Uterus (tissue), 4 donors: ENCODE data around the gene DGKD. TPM values are rescaled to one million over a fixed set of nuclear protein-coding genes. Genes with fewer than 3 reads are reported as not detected.
"Not testable (repeated sequence)": the region's sequence is repeated elsewhere in the genome, so short reads cannot be mapped to it uniquely, and the experiment has no call there.

Experiments used
- DNase-seq, 2 donors: peaks; one replicate each; pipeline ENCODE4 v3.0.0-alpha.2; 2019 to 2020
- H3K27ac ChIP-seq, 2 donors: fragments of 200-600 bp; sonication (generic); 1 replicate in 1 of 2; 2 replicates in 1 of 2; pipeline ENCODE4 v1.5.1; 2016 to 2018
- H3K27me3 ChIP-seq, 2 donors: fragments of 200-600 bp; sonication (generic); one replicate each; pipeline ENCODE4 v1.5.1; 2018 to 2019; ENCODE audit warnings: control low read depth in 1 of 2
- H3K36me3 ChIP-seq, 2 donors: fragments of 200-600 bp; sonication (generic); one replicate each; pipeline ENCODE4 v1.5.1; 2019; ENCODE audit warnings: control low read depth in 1 of 2
- H3K4me1 ChIP-seq, 2 donors: fragments of 200-600 bp; sonication (generic); one replicate each; pipeline ENCODE4 v1.5.1; 2018 to 2019; ENCODE audit warnings: control low read depth in 1 of 2
- H3K4me3 ChIP-seq, 2 donors: fragments of 200-600 bp; sonication (generic); 1 replicate in 1 of 2; 2 replicates in 1 of 2; pipeline ENCODE4 v1.5.1; 2018 to 2019; ENCODE audit warnings: mild to moderate bottlenecking in 1 of 2
- H3K9me3 ChIP-seq, 2 donors: fragments of 200-600 bp; sonication (generic); one replicate each; pipeline ENCODE4 v1.5.1; 2019; ENCODE audit warnings: control low read depth in 1 of 2
- POLR2A ChIP-seq, 2 donors: fragments of 450-650 bp; IDR thresholded peaks; one replicate each; pipeline ENCODE4 v1.6.1; 2016; ENCODE audit warnings: antibody characterized with exemption in 2 of 2, mild to moderate bottlenecking in 1 of 2, moderate library complexity in 1 of 2
- intact Hi-C: fragments of 100-400 bp; cut with DNase I; formaldehyde crosslinking; loops from one replicate; pipeline ENCODE4 v1.15.1; 2023; ENCODE audit warnings: low total_unique reads
- total RNA-seq, 4 donors: library from RNA; depleted of rRNA in 3 of 4; stranded (reverse); fragments of >200 nt in 3 of 4; gene quantifications; one replicate each; pipeline versions ENCODE4 v1.1.0 to v1.2.4, GENCODE V29; 2014 to 2023
- TF ChIP-seq, protein P1 (sequence below), 4 experiments: fragments of 200-600 bp in 2 of 4; fragments of 450-650 bp in 2 of 4; sonication (generic) in 2 of 4; IDR thresholded peaks; one replicate each; pipeline ENCODE4 v1.5.1; 2016 to 2019; ENCODE audit warnings: antibody characterized with exemption in 4 of 4, mild to moderate bottlenecking in 2 of 4, moderate library complexity in 1 of 4
- donor health status: DM: yes; HTN: yes; CAD: no.

DGKD gene
- total RNA-seq, 4 donors from 2014 or later = 5.0 to 46.1 (median 28.0) TPM

DNA sequence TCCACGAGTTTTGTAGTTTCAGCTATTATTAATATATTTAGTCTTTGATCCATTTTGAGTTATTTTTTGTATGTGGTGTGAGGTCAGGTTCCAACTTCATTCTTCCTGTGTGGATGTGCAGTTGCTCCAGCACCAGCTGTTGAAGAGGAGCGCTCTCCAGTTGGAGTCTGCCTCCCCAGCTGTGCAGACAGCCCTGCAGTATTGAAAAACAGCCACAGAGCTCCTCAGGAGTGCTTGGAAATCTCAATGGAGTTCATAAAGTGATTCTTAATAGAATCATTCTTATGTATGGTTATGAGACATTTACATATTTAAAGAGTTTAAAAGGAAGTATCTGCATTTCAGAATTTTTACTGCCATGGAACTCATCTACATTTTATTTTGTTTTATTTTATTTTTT, 17.3 kb downstream of the DGKD start:
- Histone ChIP-seq H3K4me3 (no peak overlapping the region), H3K27ac (no peak overlapping the region), H3K9me3 (no peaks in the 10 kb centered on the region), H3K4me1 (no peaks in the 10 kb centered on the region), H3K27me3 (no peaks in the 10 kb centered on the region), H3K36me3 (no peaks in the 10 kb centered on the region)
- no peak for TF ChIP-seq POLR2A (IDR thresholded peaks at IDR 0.05)
- TF ChIP-seq, protein P1, sequence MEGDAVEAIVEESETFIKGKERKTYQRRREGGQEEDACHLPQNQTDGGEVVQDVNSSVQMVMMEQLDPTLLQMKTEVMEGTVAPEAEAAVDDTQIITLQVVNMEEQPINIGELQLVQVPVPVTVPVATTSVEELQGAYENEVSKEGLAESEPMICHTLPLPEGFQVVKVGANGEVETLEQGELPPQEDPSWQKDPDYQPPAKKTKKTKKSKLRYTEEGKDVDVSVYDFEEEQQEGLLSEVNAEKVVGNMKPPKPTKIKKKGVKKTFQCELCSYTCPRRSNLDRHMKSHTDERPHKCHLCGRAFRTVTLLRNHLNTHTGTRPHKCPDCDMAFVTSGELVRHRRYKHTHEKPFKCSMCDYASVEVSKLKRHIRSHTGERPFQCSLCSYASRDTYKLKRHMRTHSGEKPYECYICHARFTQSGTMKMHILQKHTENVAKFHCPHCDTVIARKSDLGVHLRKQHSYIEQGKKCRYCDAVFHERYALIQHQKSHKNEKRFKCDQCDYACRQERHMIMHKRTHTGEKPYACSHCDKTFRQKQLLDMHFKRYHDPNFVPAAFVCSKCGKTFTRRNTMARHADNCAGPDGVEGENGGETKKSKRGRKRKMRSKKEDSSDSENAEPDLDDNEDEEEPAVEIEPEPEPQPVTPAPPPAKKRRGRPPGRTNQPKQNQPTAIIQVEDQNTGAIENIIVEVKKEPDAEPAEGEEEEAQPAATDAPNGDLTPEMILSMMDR (IDR thresholded peaks at IDR 0.05) = no peak
- intact Hi-C loops = no loop called here
- peak in 1 of 2 donors; percentile 47 for DNase-seq

DNA sequence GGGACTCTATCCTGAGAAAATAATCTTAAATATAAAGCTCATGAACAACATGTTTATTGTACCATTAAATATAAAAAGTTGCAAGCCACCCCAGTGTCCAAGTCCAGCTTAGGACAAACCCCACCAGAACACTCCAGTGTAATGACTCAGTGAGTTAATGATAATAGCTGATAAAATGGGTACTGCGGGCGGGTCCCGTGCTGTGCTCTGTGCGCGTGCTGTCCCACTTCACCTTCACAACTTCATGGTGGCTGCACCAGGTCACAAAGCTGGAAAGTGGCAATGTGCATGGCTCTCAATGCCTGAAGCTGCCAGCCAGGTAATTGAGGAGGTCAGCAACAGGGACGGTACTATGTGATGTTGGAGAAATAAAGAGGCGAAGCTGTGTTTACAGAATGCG, 18.6 kb downstream of the DGKD start:
- Histone ChIP-seq H3K36me3 (no peaks in the 10 kb centered on the region), H3K27me3 (no peaks in the 10 kb centered on the region), H3K27ac (no peak overlapping the region), H3K9me3 (no peaks in the 10 kb centered on the region), H3K4me1 (no peaks in the 10 kb centered on the region), H3K4me3 (no peak overlapping the region)
- TF ChIP-seq, protein P1 (IDR thresholded peaks at IDR 0.05) = no peak
- TF ChIP-seq POLR2A (IDR thresholded peaks at IDR 0.05) = no peak
- intact Hi-C loops = no loop called here
- DNase-seq = no peak

DNA sequence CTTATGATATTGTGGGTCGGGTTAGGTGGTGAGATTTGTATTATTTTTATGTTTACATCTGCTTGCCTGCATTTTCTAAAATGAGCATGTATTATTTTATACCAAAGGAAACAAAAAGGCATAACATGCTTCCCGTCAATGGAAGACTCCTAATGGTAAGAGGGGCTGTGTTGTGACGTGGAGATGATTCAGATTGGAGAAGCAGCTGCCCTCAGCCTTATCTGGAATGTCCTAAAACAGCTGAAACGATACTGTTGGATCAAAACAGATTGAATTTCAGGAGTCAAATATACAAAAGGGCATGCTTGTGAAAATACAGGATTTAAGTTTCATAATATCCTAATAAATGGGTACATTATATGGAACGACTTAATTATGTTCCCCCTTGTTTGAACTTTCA, 19.0 kb downstream of the DGKD start:
- no peaks in the 10 kb centered on the region for H3K4me1 ChIP-seq

DNA sequence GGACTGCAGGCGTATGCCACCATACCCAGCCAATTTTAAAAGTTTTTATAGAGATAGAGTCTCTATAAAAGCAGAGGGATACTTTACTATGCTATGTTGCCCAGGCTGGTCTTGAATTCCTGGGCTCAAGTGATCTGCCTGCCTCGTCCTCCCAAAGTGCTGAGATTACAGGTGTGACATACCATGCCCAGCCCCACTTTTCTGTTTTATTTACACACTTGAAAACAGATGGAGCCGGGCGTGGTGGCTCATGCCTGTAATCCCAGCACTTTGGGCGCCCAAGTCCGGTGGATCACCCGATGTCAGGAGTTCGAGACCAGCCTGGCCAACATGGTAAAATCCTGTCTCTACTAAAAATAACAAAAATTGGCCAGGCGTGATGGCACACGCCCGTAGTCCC, 20.5 kb downstream of the DGKD start:
- H3K9me3 ChIP-seq, H3K4me1 ChIP-seq, DNase-seq, H3K36me3 ChIP-seq, H3K4me3 ChIP-seq, intact Hi-C loops, H3K27me3 ChIP-seq, H3K27ac ChIP-seq: not testable (repeated sequence)

More for the DNA sequence above, 19.0 kb downstream of the DGKD start:
- H3K27ac ChIP-seq = no peak overlapping the region
- DNase-seq = no peak
- no peak overlapping the region for H3K4me3 ChIP-seq
- H3K27me3 ChIP-seq = no peaks in the 10 kb centered on the region
- TF ChIP-seq POLR2A (IDR thresholded peaks at IDR 0.05) = no peak
- TF ChIP-seq, protein P1 (IDR thresholded peaks at IDR 0.05) = no peak
- H3K36me3 ChIP-seq = no peaks in the 10 kb centered on the region
- H3K9me3 ChIP-seq = no peaks in the 10 kb centered on the region
- intact Hi-C loops = no loop called here

DNA sequence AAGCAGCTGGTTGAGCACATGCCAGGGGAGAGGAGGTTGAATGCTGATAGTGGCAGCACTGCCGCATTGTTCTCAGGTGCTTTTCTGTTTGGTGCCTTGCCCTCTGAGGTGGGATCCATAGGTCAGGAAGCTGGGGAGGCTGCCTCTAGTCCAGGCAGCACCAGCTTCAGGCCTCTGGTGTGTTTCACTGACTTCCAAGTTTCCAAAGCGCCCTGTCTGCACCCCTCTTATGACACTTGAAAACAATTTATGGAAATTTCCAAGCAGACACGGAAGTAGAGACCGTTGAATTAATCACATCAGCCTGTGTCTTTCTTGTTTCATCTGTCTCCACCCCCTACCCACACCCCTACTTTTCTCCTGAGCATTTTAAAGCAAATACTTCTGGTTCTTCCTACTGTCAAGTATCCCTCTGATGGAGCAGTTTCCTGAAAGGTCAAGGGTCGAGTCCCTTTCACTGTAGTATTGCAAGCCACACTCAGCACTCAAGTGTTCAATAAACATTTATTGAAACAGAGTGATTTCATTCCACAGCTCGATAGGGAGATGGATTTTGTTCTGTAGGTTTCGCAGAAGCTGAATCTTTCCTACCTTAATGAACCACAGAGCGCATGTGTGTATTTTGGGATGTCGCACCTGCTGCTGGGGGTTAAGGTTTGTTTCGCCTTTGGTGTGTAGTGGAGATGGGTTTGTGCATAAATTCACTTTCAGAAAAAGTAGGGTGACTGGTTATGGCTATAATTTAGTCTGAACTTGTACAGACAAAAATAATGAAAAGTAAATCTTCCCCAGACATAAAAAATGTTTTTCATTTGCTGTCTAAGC, 21.4 kb downstream of the DGKD start:
- H3K27me3 ChIP-seq = no peaks in the 10 kb centered on the region
- no peaks in the 10 kb centered on the region for H3K9me3 ChIP-seq
- no peak overlapping the region for H3K27ac ChIP-seq
- H3K4me3 ChIP-seq = no peak overlapping the region
- no peaks in the 10 kb centered on the region for H3K36me3 ChIP-seq
- no peak for DNase-seq
- TF ChIP-seq POLR2A (IDR thresholded peaks at IDR 0.05) = no peak
- intact Hi-C loops = no loop called here
- H3K4me1 ChIP-seq = no peaks in the 10 kb centered on the region

DNA sequence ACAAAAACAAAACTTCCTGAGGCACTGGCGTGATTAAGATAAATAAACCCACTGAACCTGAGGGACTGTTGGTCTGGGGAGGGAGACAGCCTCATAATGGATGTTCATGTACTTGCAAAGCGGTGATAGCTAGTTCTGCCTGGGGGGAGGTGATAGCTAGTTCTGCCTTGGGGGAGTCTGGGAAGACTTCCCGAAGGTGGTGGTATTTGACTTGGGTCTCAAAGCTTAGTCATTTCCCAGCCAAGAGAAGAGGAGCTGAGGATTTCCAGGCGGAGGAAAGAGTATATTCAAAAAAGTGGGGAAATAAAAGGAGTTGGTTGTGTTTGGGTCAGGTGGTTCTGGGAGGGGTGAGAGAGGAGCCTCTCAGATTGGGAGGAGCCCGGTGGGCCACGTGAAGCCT, 24.7 kb downstream of the DGKD start:
- Histone ChIP-seq H3K4me3 (no peak overlapping the region), H3K27me3 (no peaks in the 10 kb centered on the region), H3K36me3 (no peaks in the 10 kb centered on the region), H3K4me1 (no peaks in the 10 kb centered on the region), H3K9me3 (no peaks in the 10 kb centered on the region), H3K27ac (no peak overlapping the region)
- intact Hi-C loops = no loop called here
- DNase-seq = no peak
- TF ChIP-seq, protein P1 (IDR thresholded peaks at IDR 0.05) = no peak
- TF ChIP-seq POLR2A (IDR thresholded peaks at IDR 0.05) = no peak
